Measurements from ENCODE around the gene CPT2.

DNA sequence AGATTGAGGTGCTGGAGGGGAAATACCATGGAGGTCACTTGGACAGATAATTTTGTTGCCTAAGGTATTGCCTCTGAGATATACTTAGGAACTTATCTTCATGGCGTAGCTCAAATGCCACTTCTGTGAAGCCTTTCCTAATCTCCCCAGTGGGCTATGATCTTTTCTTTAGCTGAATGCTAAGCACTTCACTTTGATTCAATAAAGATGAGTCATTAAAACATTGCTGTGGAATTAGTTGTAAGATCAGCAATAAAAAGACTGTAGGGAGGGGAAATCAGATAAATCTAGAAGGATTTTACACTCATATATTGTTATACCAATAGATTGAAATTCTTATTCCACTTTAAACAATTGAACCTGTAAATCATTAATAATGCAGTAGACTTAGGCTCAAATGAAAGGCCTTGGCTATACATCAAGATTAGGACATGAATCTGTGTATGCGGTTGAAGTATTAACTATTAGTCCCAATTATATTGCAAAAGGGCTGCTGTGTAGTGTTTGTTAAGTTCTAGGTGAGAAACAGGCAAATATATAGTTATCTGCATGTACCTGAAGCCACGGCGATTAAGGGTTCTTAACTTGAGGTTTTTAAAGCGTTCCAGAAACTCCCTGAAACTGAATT lies 60.9 kb downstream of the CPT2 start:
- TF ChIP-seq ARNT (IDR thresholded peaks at IDR 0.05) (no peak), FOXK2 (IDR thresholded peaks at IDR 0.05) (no peak), CTBP1 (IDR thresholded peaks at IDR 0.05; ENCODE audit: borderline replicate concordance) (no peak), TARDBP (IDR thresholded peaks at IDR 0.05) (no peak), SP1 (IDR thresholded peaks at IDR 0.05) (no peak), L3MBTL2 (conservative IDR thresholded peaks at IDR 0.05) (no peak), FOXM1 (IDR thresholded peaks at IDR 0.05; ENCODE audit: borderline replicate concordance) (no peak), SUZ12 (IDR thresholded peaks at IDR 0.05) (no peak), ELF4 (IDR thresholded peaks at IDR 0.05) (no peak)
